HG03139 (cell line): ENCODE results near the gene RPS21.

Experiments used
- ATAC-seq: cut with Tn5 transposase; IDR thresholded peaks from one replicate; pipeline ENCODE4 v1.9.1; 2021; ENCODE audit not compliant: unreplicated experiment

Gene RPS21

DNA sequence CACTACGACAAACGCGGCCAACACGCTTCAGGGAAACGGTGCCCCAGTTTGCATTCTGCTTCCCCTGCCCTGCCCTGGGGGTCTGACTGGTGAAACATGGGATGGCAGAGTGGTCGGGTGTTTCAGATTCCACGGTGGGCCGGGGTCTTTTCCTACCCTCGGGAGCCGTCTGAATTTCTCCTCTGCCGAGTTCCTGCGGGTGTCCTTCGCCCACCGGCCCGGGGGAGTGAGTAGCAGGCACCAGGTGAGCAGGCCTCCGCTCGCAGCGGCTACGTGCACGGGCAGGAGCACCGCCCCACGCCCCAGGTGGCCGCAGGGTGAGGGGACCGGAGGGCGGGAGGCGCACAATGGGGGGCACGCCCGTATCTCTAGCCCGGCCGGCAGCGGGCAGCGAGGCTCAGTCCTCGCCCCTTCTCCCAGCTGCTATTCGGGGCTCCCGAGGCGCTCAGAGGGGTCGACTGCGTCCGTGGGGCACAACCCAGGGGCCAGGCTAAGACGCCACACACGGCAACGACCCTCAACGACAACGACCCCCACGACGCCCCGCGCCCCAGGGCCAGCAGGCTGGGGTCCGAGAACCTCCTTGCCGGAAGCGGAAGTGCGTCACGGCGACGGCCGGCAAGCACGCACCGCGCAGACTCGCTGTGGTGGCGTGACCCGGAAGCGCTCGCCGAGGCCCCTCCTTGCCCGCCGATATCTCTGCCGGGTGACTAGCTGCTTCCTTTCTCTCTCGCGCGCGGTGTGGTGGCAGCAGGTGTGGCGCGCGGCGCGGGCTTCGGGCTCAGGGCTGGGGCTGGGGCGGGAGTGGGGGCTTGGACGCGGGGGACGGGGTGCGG is at the start of gene RPS21:
Gene RPS21, plus strand, starts transcription at position 721 of the 836 bp plus-strand sequence. CDS start 236 bp downstream, outside the sequence.
- peak; percentile 71 for ATAC-seq

GRCh38 chr20:62337558-62338293 is 49.2 kb upstream of the RPS21 start:
- ATAC-seq = peak; percentile 45

GRCh38 chr20:62338294-62338620 is 48.6 kb upstream of the RPS21 start:
- no peak for ATAC-seq

DNA sequence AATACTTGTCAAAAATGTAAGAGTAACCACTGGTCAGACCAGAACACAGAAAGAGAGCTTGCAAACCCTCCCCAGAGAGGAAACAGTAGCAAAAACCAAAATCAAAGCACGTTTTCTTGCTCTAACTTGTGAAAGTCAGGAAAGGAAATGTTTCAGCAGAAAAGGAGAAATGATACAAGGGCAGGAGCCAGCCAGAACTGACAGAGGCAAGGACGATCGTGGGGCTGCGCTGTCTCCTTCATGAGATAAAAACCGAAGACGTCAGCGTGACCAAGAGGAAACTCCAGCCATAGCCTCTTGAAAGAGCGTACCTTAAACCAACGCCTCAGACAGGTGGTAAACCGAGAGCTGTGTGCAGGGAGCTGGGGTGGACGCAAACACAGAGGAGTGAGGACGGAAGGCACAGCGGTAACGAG is 47.2 kb upstream of the RPS21 start:
- peak; percentile 64 for ATAC-seq

- ATAC-seq = no peak
These were observed 44.0 kb upstream of the RPS21 start for GRCh38 chr20:62342910-62343309.

- ATAC-seq = no peak
These were observed 42.8 kb upstream of the RPS21 start for GRCh38 chr20:62344092-62344491.

DNA sequence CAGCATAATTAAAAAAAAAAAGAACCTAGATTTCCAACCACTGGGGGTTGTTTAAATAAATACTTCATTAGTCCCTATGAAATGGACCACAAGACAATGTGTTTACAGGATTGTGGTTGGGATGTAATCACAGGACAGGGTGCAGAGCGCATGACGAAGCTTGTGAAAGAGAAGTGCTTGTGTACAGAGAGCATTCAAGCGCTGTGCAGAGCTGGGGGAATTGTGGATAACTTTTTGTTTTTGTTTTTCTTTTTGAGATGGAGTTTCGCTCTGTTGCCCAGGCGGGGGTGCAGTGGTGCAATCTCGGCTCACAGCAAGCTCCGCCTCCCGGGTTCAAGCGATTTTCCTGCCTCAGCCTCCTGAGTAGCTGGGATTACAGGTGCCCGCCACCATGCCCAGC is 42.1 kb upstream of the RPS21 start:
- no peak for ATAC-seq

DNA sequence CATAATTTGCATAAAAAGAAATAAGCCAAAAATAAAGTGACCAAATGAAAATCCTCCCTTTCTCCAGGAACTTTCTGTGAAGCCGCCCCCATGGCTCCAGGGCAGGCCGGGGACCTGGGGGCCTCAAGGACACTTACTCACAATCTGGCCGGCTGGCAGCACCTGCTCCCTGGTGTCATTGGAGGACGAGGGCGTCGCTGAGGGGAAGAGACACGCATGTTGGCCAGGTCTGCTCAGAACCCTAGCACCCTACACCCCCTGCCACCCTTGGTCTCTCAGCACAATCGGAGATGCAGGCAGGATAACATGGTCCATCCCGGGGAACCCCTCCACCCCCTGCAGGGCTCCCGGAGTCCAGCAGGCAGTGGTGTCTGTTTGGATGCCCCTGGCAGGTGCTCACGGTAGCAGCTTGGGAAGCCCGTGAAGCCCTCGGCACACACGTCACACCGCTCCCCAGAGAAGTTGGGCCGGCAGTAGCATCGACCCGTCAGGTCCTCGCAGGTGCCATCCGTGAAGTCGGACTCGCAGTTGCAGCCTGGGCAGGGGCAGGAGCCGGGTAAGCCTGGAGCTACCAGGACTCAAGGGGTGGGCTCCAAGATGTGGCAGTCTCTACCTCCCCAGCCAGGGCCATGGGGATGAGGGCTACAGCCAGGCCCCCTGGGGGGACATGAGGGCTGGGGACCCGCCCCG is 41.1 kb upstream of the RPS21 start:
- ATAC-seq = no peak

DNA sequence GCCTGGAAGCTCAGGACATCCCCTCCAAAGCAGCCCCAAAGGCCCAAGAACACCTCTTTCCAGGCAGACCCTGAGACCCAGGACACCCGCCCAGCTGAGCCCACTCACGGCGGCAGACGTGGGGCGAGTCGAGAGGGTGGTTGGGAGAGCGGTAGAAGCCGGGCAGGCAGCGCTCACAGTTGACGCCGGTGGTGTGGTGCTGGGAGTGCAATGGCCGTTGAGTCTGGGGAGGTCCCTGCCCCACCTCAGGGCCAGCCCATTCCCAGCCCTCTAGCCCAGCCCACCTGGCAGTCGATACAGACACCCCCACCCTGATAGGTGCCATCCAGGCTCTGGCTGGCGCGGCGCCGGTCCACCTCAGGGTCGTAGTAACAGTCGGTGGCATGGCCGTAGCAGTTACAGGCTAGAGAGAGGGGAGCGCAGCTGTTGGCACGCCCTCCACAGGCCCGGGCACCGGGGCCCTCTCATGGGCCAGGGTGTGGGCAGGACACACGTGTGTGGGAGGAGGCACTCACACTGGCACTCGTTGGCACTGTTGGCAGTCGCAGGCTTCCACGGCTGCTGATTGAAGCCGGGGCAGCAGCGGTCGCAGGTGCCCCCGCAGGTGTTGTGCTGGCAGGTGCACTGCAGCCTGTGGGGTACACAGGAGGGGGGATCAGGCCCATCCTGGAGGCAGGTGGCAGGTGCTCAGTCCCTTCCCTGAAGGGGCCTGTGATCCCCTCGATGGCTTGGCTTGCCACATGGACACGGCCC is 40.3 kb upstream of the RPS21 start:
- no peak for ATAC-seq

- no peak for ATAC-seq
These were observed 39.8 kb upstream of the RPS21 start for GRCh38 chr20:62347151-62347404.

- ATAC-seq = no peak
These were observed 39.5 kb upstream of the RPS21 start for GRCh38 chr20:62347445-62347844.

DNA sequence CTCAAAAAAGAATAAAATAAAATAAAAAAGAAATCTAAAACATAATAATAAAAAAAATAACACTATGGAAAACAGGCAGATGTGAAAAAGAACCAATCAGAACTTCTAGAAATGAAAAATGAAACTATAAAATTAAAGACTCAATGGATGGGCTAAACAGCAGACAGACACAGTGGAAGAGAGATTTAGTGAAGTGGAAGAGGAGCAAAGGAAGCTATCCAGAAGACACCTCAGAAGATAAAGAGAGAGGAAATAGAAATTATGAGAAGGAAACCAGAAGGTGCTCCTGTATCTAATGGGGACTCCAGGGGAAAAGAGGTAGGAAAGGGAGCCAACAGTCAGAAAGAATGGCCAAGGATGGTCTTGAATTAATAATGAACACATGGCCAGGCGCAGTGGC is 38.3 kb upstream of the RPS21 start:
- no peak for ATAC-seq

DNA sequence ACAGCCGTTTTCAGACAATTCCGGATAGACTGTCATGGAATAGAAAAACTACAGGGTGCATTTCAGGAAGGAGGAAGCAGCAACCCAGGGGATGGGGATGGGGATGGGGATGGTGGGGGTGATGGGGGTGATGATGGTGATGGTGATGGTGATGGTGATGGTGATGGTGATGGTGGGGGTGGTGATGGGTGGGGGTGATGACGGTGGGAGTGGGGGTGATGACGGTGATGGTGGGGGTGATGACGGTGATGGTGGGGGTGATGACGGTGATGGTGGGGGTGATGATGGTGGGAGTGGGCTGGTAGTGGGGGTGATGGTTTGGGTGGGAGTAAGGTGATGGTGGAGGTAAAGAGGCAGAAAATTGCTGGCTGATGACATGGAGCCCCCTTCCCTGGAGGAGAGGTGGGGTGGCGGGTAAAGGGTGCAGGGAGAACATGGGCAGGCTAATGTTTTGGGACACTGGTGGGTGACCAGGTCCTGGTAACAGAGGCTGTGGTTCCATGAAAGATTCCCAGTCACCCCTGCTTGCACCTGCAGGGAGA is 37.3 kb upstream of the RPS21 start:
- ATAC-seq = no peak

DNA sequence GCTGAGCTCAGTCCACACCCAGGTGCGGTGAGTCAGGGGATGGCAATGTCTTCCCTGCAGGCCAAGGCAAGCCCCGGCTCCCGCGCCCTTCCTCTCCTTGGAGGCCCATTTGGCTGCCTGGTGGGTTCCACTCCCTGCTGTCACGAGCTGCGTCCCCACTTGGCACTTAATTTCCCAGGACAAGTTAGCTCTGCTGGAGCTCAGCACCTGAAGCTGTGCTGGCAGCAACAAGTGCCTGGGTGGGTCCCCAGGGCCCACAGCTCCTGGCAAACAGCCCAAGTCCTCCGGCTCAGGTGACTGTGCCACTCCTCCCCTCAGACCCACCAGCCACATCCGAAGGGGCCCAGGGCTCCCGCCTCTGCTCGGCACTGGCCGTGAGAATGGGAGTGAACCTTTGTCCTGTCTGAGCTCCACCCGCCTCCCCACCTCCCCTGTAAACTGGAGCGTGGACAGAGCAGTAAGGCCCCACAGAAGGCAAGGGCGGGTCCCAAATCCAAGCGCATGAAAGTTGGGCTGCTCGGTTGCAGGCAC is 36.7 kb upstream of the RPS21 start:
- ATAC-seq = no peak

GRCh38 chr20:62350629-62351422 is 36.1 kb upstream of the RPS21 start:
- no peak for ATAC-seq

DNA sequence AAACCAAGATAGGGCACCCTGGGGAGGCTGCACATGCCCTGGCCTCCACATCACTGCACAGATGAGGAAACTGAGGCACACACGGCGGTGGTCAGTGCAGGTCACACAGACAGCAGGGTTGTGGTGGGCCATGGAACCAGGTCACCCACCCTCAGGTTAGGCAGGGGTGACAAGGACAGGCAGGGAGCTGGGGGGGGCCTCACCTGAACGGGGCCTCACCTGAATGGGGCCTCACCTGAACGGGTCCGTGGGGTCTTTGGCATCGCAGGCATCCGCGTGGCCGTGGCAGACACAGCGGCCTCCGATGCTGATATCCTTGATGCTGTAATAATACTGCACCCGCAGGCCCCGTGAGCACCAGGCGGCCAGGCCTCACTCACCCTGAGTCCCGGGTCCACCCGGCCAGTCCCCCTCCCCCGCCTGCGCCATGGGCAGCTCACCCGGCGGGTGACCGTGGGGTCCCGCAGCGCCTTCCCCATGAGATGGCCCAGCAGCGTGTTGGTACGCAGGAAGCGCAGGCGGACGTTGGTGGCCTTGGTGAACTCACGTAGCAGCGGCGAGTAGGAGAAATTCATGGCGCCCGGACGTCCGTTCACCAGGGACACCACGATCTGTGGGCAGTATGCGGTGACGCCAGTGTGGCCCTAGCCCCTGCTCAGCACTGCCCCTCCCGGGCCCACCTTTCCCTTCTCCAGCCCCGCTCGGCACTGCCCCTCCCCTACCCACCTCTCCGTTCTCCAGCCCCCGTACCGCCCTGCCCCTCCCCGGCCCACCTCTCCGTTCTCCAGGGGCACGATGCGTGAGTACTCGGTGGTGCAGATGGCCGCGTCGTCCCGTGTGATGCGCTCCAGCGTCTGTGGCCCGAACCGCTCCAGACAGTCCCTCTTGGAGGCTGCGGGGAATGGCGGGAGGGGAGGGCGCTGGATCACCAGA is 35.2 kb upstream of the RPS21 start:
- no peak for ATAC-seq

DNA sequence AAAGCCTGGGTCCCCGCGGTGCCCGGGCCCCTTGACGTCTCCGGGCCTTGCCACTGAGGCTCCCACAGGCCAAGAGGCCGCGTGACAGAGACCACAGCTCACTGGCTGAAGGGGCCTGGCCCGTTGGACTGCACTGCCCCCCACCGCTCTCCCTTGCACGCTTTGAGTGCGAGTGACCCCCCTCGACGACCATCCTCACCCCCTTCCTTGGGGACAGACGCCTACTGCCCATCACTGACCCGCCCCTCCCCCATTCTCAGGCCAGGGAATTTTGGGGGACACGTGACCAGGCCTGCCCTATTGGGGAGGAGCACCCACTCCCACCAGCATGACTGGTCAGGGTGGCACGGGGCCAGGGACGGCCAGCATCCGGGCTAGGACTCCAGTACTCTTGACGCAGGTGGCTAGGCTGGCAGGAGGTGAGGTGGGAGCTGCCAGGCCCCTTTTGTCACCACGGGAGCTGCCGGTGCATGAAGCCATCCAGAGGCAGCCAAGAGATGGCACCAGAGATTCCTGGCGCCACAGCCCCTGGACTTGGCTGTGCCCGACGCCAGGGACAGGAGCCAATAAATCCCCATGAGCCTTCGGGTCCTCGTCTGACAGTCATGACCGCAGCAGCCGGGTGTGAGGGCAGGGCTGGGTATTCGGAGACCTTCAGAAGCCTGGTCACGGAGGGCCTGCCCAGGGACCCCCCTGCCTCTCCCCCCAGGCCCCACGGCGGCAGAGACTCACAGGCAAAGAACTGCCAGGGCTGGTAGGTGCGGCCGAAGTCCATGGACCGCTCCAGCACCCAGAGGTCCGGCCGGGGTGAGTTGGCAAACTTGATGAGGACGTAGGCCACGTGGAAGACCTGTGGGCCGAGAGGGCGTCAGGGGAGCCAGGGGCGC is 34.3 kb upstream of the RPS21 start:
- ATAC-seq = no peak
